HepG2 (cell line): ENCODE results near the gene CCDC18. TPM values are rescaled to one million over a fixed set of nuclear protein-coding genes. Genes with fewer than 3 reads are reported as not detected.

Experiments used
- ATAC-seq: fragments of 200-7000 bp; cut with Tn5 transposase; 3 replicates; pipeline ENCODE4 v1.9.1; 2020; ENCODE audit warnings: mild to moderate bottlenecking, moderate library complexity
- BruUV-seq: library from RNA; stranded (reverse); fragments of 400-500 nt; replicated peaks from 2 replicates; lab custom pipeline; 2021; lab: Mats Ljungman, UMichigan
- CTCF ChIA-PET: fragments of 300-600 bp; formaldehyde crosslinking; extraction: SDS; loops from one replicate; lab custom pipeline; 2021; ENCODE audit warnings: low total read pairs, inconsistent platforms, low intra/inter-chr PET ratio; lab: Yijun Ruan, JAX
- POLR2A ChIA-PET: fragments of 350-600 bp; sonication (Branson Sonifier 250); formaldehyde crosslinking; loops from one replicate; lab custom pipeline; 2020; ENCODE audit warnings: antibody characterized with exemption, inconsistent platforms; lab: Yijun Ruan, JAX
- DNase-seq: peaks from one replicate; pipeline ENCODE4 v3.0.0-alpha.2; 2015; ENCODE audit warnings: low spot score
- FAIRE-seq: peaks from 3 replicates; lab custom pipeline; 2011; peaks lifted over from hg19 to GRCh38; lab: Jason Lieb, UNC
- H2AFZ ChIP-seq: one replicate; pipeline ENCODE4 v1.6.1; 2011; ENCODE audit warnings: low read length, inconsistent platforms
- H3K27ac ChIP-seq: fragments of 300-600 bp; 3 replicates; pipeline ENCODE4 v1.8.0; 2011; ENCODE audit warnings: mixed run types, mild to moderate bottlenecking, mixed read lengths, low read length, inconsistent platforms; ENCODE audit not compliant: insufficient read depth; ENCODE audit errors: extremely low read length
- H3K27me3 ChIP-seq, 2 experiments: fragments of 200-600 bp in 1 of 2; 2 replicates in 1 of 2; 3 replicates in 1 of 2; pipeline versions ENCODE4 v1.6.0 to v1.8.0; 2011; ENCODE audit warnings: low read length in 2 of 2, mild to moderate bottlenecking in 2 of 2, moderate library complexity in 2 of 2, inconsistent platforms in 1 of 2; ENCODE audit not compliant: insufficient read depth in 2 of 2, control insufficient read depth in 1 of 2
- H3K36me3 ChIP-seq, 2 experiments: fragments of 200-600 bp in 1 of 2; replicated peaks in 1 of 2; 2 replicates in 1 of 2; 3 replicates in 1 of 2; pipeline versions ENCODE4 v1.5.1 to v1.8.0; 2011; ENCODE audit warnings: low read length in 2 of 2, inconsistent platforms in 1 of 2; ENCODE audit not compliant: insufficient read depth in 2 of 2, control insufficient read depth in 1 of 2
- H3K4me1 ChIP-seq: 2 replicates; pipeline ENCODE4 v1.5.1; 2012; ENCODE audit warnings: low read length, inconsistent platforms; ENCODE audit not compliant: insufficient read depth
- H3K4me2 ChIP-seq: 2 replicates; pipeline ENCODE4 v1.6.0; 2011; ENCODE audit warnings: low read depth, low read length, inconsistent platforms
- H3K4me3 ChIP-seq, 3 experiments: fragments of 200-600 bp in 1 of 3; sonication (generic), shearing (Covaris generic) in 1 of 3; replicated peaks in 1 of 3; 2 replicates each; pipeline ENCODE4 v1.5.1; 2011 to 2016; ENCODE audit warnings: low read length in 3 of 3, inconsistent platforms in 2 of 3, low read depth in 2 of 3, mild to moderate bottlenecking in 2 of 3, control low read depth in 1 of 3, mixed read lengths in 1 of 3; ENCODE audit not compliant: insufficient read depth in 1 of 3
- H3K79me2 ChIP-seq: one replicate; pipeline ENCODE4 v1.6.1; 2011; ENCODE audit warnings: low read length, inconsistent platforms; ENCODE audit not compliant: insufficient read depth
- H3K9ac ChIP-seq: 2 replicates; pipeline ENCODE4 v1.6.0; 2011; ENCODE audit warnings: mild to moderate bottlenecking, low read depth, low read length, inconsistent platforms; ENCODE audit not compliant: insufficient read depth
- H3K9me3 ChIP-seq: 2 replicates; pipeline ENCODE4 v1.5.1; 2012; ENCODE audit warnings: mild to moderate bottlenecking, low read length
- H4K20me1 ChIP-seq: 2 replicates; pipeline ENCODE4 v1.6.0; 2011; ENCODE audit warnings: inconsistent platforms, mild to moderate bottlenecking, low read length, moderate library complexity; ENCODE audit not compliant: insufficient read depth
- PATZ1 ChIP-seq: sonication (generic); formaldehyde crosslinking; IDR thresholded peaks from 2 replicates; pipeline ENCODE4 v1.4.0; 2020; ENCODE audit warnings: missing genetic modification reagents
- RAD21 ChIP-seq: fragments of 450-650 bp; formaldehyde crosslinking; IDR thresholded peaks from 2 replicates; pipeline ENCODE4 v1.5.0; 2020; ENCODE audit warnings: mild to moderate bottlenecking
- TBL1XR1 ChIP-seq: fragments of 150-350 bp; IDR thresholded peaks from 2 replicates; pipeline ENCODE4 v1.6.1; 2014; ENCODE audit warnings: borderline replicate concordance, low read length; ENCODE audit not compliant: partially characterized antibody
- ZNF101 ChIP-seq: sonication (generic); formaldehyde crosslinking; IDR thresholded peaks from 2 replicates; pipeline ENCODE4 v1.4.0; 2020; ENCODE audit warnings: mild to moderate bottlenecking, low read depth, missing genetic modification reagents, borderline replicate concordance
- ZNF225 ChIP-seq: sonication (generic); formaldehyde crosslinking; IDR thresholded peaks from 2 replicates; pipeline ENCODE4 v1.4.0; 2020; ENCODE audit warnings: mild to moderate bottlenecking, missing genetic modification reagents
- ZNF724P ChIP-seq: sonication (generic); formaldehyde crosslinking; IDR thresholded peaks from 2 replicates; pipeline ENCODE4 v1.8.0; 2022; ENCODE audit warnings: missing genetic modification reagents, borderline replicate concordance
- ZNF800 ChIP-seq: sonication (generic); formaldehyde crosslinking; IDR thresholded peaks from 2 replicates; pipeline ENCODE4 v1.4.0; 2020; ENCODE audit warnings: missing genetic modification reagents
- in situ Hi-C: cut with HindIII; loops from 2 replicates; pipeline ENCODE4 v1.10.0; 2017; ENCODE audit warnings: low pct_unique_long_range_greater_than_20kb; ENCODE audit not compliant: extremely low pct_ligation_motif_present
- intact Hi-C: fragments of 100-400 bp; cut with micrococcal nuclease; formaldehyde crosslinking; loops from one replicate; pipeline ENCODE4 v1.10.0; 2022; ENCODE audit not compliant: unreplicated experiment
- polyA plus RNA-seq, 8 experiments: library from polyadenylated mRNA; depleted of rRNA in 3 of 8; stranded (reverse) in 7 of 8; unstranded in 1 of 8; fragments of >200 nt; fragmentation: Illumina TruSeq in 4 of 8; extraction: Trizol in 4 of 8; gene quantifications; 2 replicates each; pipeline versions ENCODE4 v1.2.1 to v1.2.3, GENCODE V29; 2011 to 2016; ENCODE audit warnings: low read depth in 4 of 8, missing spikeins in 1 of 8, mixed read lengths in 1 of 8; ENCODE audit not compliant: insufficient read depth in 1 of 8
- total RNA-seq, 5 experiments: library from RNA; depleted of rRNA; stranded (reverse); fragments of >200 nt; fragmentation: Illumina TruSeq; extraction: Trizol; gene quantifications; 2 replicates each; pipeline ENCODE4 v1.2.3, GENCODE V29; 2016; ENCODE audit warnings: low read depth in 1 of 5

Gene CCDC18
- total and polyA plus RNA-seq, 2 of the 13 experiments (the other 11 are each of a cell fraction or from before 2014, with no cell fraction given), result 1.9 to 18.4 TPM

DNA sequence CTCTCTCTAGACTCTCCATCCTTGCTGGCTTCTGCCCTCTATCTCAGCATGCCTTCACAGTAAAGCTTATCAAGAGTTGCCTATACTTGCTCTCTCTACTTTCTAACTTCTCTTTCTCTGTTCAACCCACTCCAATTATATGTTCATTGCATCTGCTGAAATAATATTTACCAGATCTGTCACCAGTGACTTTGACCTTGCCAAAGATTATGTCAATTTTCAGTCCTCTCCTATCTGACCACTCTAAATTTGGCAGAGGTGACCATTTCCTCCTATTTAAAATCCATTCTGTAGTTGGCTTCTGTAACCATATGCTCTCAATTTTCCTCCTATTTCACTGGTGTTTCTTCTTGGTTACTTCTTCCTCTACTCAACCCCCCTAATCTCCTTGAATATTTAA is 126.4 kb downstream of the CCDC18 start:
- ATAC-seq (no peak), FAIRE-seq (no peak), DNase-seq (no peak)
- ChIA-PET CTCF (no interaction called here), POLR2A (no interaction called here)
- H3K4me1 ChIP-seq, result no peaks in the 10 kb centered on the region
- in situ Hi-C loops (no loop called here), intact Hi-C loops (loop anchor here (10.0 kb wide), 1 partner anchor 538 kb away; no protein-coding TSS in a partner anchor)
- H4K20me1 ChIP-seq, result no peaks in the 10 kb centered on the region
- BruUV-seq, result no TSS peak
- no peaks in the 10 kb centered on the region for H3K27me3 ChIP-seq
- H3K36me3 ChIP-seq, result no peaks in the 10 kb centered on the region
- no peak overlapping the region for H3K4me2 ChIP-seq
- TF ChIP-seq ZNF101 (CRISPR knock-in tag) (no peak), ZNF800 (CRISPR knock-in tag) (no peak), ZNF724P (CRISPR knock-in tag) (no peak), PATZ1 (CRISPR knock-in tag) (no peak), TBL1XR1 (no peak), ZNF225 (CRISPR knock-in tag) (no peak), RAD21 (CRISPR knock-in tag) (no peak)
- H2AFZ ChIP-seq, result no peak overlapping the region
- no peak overlapping the region for H3K9ac ChIP-seq
- no peak overlapping the region for H3K4me3 ChIP-seq
- no peaks in the 10 kb centered on the region for H3K9me3 ChIP-seq
- no peak overlapping the region for H3K27ac ChIP-seq
- no peaks in the 10 kb centered on the region for H3K79me2 ChIP-seq
